C4-2B (cell line): Measurements from ENCODE around the gene SWI5.

Experiments
- ZFX ChIP-seq: fragments of 450-650 bp; IDR thresholded peaks from 2 replicates; pipeline ENCODE4 v1.6.1; 2017
- TF ChIP-seq, protein P1 (sequence below): fragments of 450-650 bp; conservative IDR thresholded peaks from 2 replicates; pipeline ENCODE4 v1.5.1; 2017; ENCODE audit warnings: mild to moderate bottlenecking

DNA sequence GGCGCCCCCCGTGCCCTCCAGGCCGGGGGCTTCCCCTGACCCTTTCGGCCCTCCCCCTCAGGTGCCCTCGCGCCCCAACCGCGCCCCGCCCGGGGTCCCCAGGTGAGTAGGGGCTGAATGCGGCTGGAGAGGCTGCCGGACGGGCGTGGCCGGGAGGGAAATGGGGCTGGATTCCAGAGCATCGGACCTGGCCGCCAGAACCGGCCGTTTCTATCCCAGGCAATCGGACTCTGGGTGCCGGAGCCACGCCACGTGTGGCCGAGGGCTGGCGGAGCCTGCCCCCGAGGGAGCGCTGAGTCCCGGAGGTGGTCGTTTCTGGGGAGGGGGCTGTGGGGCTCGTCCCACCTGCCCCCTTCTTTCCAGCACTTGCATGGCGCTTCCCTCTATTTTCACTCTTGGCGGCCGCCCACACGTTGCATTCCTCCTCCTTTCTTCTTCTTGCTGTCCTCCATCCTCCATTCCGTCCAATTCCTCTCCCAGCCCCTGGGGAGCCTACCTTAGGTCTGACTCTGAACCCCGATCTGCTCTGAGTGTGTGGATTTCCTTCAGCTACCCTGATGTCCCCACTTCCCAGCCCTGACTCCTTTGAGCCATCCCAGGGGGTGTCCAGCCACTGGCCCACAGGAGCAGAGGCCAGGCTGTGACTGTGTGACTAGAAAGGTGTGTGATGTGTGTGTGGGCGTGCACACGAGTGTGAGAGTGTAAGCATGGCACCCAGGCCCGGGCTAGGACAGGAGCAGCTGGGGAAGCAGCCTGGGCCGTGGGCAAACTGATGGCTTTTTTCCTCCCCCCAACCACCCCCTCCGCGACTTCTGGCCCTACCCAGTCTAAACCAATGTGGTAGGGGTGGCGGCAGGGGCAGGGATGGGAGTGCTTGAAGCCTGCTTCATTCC, 25.0 kb upstream of the SWI5 start:
- TF ChIP-seq, protein P1, sequence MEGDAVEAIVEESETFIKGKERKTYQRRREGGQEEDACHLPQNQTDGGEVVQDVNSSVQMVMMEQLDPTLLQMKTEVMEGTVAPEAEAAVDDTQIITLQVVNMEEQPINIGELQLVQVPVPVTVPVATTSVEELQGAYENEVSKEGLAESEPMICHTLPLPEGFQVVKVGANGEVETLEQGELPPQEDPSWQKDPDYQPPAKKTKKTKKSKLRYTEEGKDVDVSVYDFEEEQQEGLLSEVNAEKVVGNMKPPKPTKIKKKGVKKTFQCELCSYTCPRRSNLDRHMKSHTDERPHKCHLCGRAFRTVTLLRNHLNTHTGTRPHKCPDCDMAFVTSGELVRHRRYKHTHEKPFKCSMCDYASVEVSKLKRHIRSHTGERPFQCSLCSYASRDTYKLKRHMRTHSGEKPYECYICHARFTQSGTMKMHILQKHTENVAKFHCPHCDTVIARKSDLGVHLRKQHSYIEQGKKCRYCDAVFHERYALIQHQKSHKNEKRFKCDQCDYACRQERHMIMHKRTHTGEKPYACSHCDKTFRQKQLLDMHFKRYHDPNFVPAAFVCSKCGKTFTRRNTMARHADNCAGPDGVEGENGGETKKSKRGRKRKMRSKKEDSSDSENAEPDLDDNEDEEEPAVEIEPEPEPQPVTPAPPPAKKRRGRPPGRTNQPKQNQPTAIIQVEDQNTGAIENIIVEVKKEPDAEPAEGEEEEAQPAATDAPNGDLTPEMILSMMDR, result no peak
- no peak for TF ChIP-seq ZFX
